AG09309 (cell line): ENCODE data around the gene PRRT1.

Experiments used
- DNase-seq: peaks from one replicate; pipeline ENCODE4 v3.0.0-alpha.2; 2010; ENCODE audit warnings: low read depth
- H3K4me3 ChIP-seq: 2 replicates; pipeline ENCODE4 v1.5.1; 2011; ENCODE audit warnings: mild to moderate bottlenecking, low read depth, low read length, moderate library complexity; ENCODE audit not compliant: control insufficient read depth
- CTCF ChIP-seq: IDR thresholded peaks from 2 replicates; pipeline ENCODE4 v1.5.1; 2011; ENCODE audit warnings: mild to moderate bottlenecking, low read depth, low read length, inconsistent platforms; ENCODE audit not compliant: insufficient read depth, control insufficient read depth; ENCODE audit errors: missing control alignments

The PRRT1 gene

GRCh38 chr6:32171234-32171633 lies 19.5 kb upstream of the PRRT1 start:
- no peak for TF ChIP-seq CTCF
- H3K4me3 ChIP-seq = no peak overlapping the region
- no peak for DNase-seq

- DNase-seq = no peak
- no peak overlapping the region for H3K4me3 ChIP-seq
- TF ChIP-seq CTCF = no peak
Measured at GRCh38 chr6:32170294-32170693, 18.6 kb upstream of the PRRT1 start.

GRCh38 chr6:32168807-32169591 lies 17.3 kb upstream of the PRRT1 start:
- no peak for DNase-seq
- H3K4me3 ChIP-seq = no peak overlapping the region
- no peak for TF ChIP-seq CTCF

GRCh38 chr6:32168350-32168749 lies 16.6 kb upstream of the PRRT1 start:
- no peak for TF ChIP-seq CTCF
- DNase-seq = no peak
- H3K4me3 ChIP-seq = no peak overlapping the region

- no peak for DNase-seq
- no peak for TF ChIP-seq CTCF
- H3K4me3 ChIP-seq = no peak overlapping the region
Measured at GRCh38 chr6:32167761-32168262, 16.1 kb upstream of the PRRT1 start.

GRCh38 chr6:32167154-32167760 lies 15.5 kb upstream of the PRRT1 start:
- H3K4me3 ChIP-seq = no peak overlapping the region
- no peak for DNase-seq
- TF ChIP-seq CTCF = no peak
